Lower lobe of right lung (tissue), 2 donors: ENCODE results near the gene RTCB. TPM values are rescaled to one million over a fixed set of nuclear protein-coding genes. Genes with fewer than 3 reads are reported as not detected.

Experiments
- ATAC-seq, 2 donors: fragments of 200-7000 bp; cut with Tn5 transposase; one replicate each; pipeline ENCODE4 v1.9.1; 2020 to 2022; ENCODE audit warnings: mild to moderate bottlenecking in 2 of 2, moderate library complexity in 2 of 2
- DNase-seq: peaks from one replicate; pipeline ENCODE4 v3.0.0-alpha.2; 2020
- H3K27ac ChIP-seq: fragments of 200-600 bp; one replicate; pipeline ENCODE4 v1.8.0; 2022
- H3K27me3 ChIP-seq: fragments of 200-600 bp; one replicate; pipeline ENCODE4 v1.8.0; 2022; ENCODE audit warnings: low read depth
- H3K36me3 ChIP-seq: fragments of 200-600 bp; one replicate; pipeline ENCODE4 v1.8.0; 2022; ENCODE audit warnings: mild to moderate bottlenecking
- H3K4me1 ChIP-seq: fragments of 200-600 bp; one replicate; pipeline ENCODE4 v1.8.0; 2022
- H3K4me3 ChIP-seq: fragments of 200-600 bp; one replicate; pipeline ENCODE4 v1.8.0; 2022; ENCODE audit warnings: mild to moderate bottlenecking
- H3K9me3 ChIP-seq: fragments of 200-600 bp; one replicate; pipeline ENCODE4 v1.8.0; 2022
- intact Hi-C: fragments of 100-400 bp; cut with DNase I; formaldehyde crosslinking; loops from one replicate; pipeline ENCODE4 v1.11.0; 2022
- total RNA-seq: library from RNA; stranded (reverse); fragmentation: NEBNext Ultra II Directional; extraction: Animal tissue kit (Norgen Biotek cat#: 25700); gene quantifications from one replicate; pipeline ENCODE4 v1.2.1, GENCODE V29; 2021
- TF ChIP-seq, protein P1 (sequence below): fragments of 200-600 bp; IDR thresholded peaks from one replicate; pipeline ENCODE4 v1.8.0; 2022; ENCODE audit warnings: antibody characterized with exemption, mild to moderate bottlenecking
- donor health status: DM: no; HTN: yes; CAD: no; lungs with severe emphysema.

Gene RTCB
- total RNA-seq, 1 donor from 2014 or later: 58.2 TPM

DNA sequence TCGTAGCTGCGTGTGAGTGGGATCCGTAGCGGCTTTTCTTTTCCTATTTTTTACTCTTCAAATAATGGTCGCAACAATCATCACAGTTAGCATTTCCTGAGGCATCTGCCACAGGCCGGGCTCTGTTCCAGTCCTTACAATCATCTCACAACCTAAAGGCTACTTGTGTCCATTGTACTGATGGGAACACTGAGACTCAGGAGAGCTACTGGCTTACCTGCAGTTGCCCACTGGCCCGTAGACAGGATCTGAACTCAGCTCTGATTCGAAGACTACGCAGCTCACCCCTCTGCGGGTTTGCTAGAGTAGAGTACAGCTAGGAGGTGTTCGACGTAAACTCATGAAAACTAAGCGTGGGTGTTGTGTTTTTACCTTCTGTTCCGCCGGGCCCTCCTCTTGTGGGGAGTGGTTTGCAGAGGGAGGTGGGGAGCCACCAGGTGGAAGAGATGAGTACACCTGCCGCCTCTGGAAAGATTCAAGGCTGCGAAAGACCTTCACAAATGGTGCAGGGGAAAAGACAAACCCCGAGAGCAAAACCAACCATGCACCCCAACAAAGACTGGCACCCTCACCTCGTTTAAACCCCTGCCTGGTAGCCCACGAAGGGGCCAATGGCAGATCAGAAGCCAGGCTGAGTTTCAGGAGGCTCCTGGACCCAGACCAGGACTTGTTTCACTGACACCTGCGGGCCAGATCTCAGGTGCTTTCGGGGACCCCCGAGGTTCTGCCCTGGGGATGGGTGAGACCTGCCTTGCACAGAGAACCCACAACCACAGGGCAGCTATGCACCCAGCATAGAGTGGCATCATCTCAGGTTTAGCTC, 72.6 kb downstream of the RTCB start:
- TF ChIP-seq, protein P1, sequence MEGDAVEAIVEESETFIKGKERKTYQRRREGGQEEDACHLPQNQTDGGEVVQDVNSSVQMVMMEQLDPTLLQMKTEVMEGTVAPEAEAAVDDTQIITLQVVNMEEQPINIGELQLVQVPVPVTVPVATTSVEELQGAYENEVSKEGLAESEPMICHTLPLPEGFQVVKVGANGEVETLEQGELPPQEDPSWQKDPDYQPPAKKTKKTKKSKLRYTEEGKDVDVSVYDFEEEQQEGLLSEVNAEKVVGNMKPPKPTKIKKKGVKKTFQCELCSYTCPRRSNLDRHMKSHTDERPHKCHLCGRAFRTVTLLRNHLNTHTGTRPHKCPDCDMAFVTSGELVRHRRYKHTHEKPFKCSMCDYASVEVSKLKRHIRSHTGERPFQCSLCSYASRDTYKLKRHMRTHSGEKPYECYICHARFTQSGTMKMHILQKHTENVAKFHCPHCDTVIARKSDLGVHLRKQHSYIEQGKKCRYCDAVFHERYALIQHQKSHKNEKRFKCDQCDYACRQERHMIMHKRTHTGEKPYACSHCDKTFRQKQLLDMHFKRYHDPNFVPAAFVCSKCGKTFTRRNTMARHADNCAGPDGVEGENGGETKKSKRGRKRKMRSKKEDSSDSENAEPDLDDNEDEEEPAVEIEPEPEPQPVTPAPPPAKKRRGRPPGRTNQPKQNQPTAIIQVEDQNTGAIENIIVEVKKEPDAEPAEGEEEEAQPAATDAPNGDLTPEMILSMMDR: no peak
- H3K9me3 ChIP-seq: no peaks in the 10 kb centered on the region
- ATAC-seq (no peak), DNase-seq (no peak)
- H3K27ac ChIP-seq: no peak overlapping the region
- H3K27me3 ChIP-seq: no peaks in the 10 kb centered on the region
- intact Hi-C loops: no loop called here
- no peaks in the 10 kb centered on the region for H3K36me3 ChIP-seq
- H3K4me3 ChIP-seq: no peak overlapping the region
- H3K4me1 ChIP-seq: peaks cover 8% of the 10 kb centered on the region

DNA sequence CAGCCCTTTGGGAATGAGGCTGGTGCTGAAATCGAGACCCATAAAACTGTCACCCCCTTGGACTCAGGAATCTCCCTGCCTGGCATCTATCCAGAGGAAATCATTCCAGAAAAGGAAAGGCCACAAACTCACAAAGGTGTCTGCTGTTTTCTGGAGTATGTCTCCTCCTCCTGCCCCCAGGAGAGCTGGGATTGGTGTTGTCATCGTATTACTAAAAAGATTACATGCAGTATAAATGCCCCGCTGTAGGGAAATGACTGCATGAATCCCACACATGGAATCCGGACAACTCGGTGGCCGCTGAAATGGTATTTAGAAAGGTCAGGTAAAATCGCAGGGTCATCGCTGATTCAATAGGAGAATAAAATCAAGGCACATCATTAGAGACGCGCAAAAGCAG, 73.3 kb downstream of the RTCB start:
- TF ChIP-seq, protein P1: no peak
- Histone ChIP-seq H3K36me3 (no peaks in the 10 kb centered on the region), H3K4me3 (no peak overlapping the region), H3K9me3 (no peaks in the 10 kb centered on the region), H3K27ac (no peak overlapping the region), H3K4me1 (peaks cover 8% of the 10 kb centered on the region), H3K27me3 (no peaks in the 10 kb centered on the region)
- ATAC-seq: no peak
- intact Hi-C loops: no loop called here
- no peak for DNase-seq

Other genes starting within 250 kb of the RTCB start
- gene RFPL2, start 207.2 kb downstream of the RTCB start, total RNA-seq: not detected
- 1.4 TPM for gene SLC5A4, start 156.9 kb downstream of the RTCB start, total RNA-seq
- gene RFPL3, start 54.4 kb downstream of the RTCB start, total RNA-seq: not detected
- gene BPIFC, start 52.2 kb upstream of the RTCB start, total RNA-seq: not detected
- gene FBXO7, start 62.6 kb upstream of the RTCB start, total RNA-seq: 93.2 TPM